Endometrial microvascular endothelial cells (primary cell): ENCODE data around the gene TCEAL8. TPM values are rescaled to one million over a fixed set of nuclear protein-coding genes. Genes with fewer than 3 reads are reported as not detected.

Experiments used
- in situ Hi-C: cut with HindIII; loops from 2 replicates; pipeline ENCODE4 v1.10.0; 2017; ENCODE audit warnings: low sequenced_read_pairs, low pct_unique_long_range_greater_than_20kb; ENCODE audit errors: inconsistent ontology term
- total RNA-seq: library from RNA; depleted of rRNA; stranded (reverse); fragments of >200 nt; gene quantifications from one replicate; pipeline ENCODE4 v1.2.3, GENCODE V29; 2015; ENCODE audit errors: inconsistent ontology term

TCEAL8 gene
- total RNA-seq, 1 donor from 2014 or later = 59.9 TPM

GRCh38 chrX:103220511-103221323 lies 34.2 kb downstream of the TCEAL8 start:
- in situ Hi-C loops = no loop called here

- in situ Hi-C loops = no loop called here
These were observed 39.4 kb downstream of the TCEAL8 start for GRCh38 chrX:103215425-103215991.

- in situ Hi-C loops = no loop called here
These were observed 40.0 kb downstream of the TCEAL8 start, which contains the start of gene BEX4 for GRCh38 chrX:103214870-103215424. BEX4 (plus strand) TSS chrX:103215108; CDS start chrX:103216154, 1,046 bp downstream.

GRCh38 chrX:103212749-103213457 lies 42.1 kb downstream of the TCEAL8 start:
- in situ Hi-C loops = no loop called here

- in situ Hi-C loops = no loop called here
These were observed 43.8 kb downstream of the TCEAL8 start for GRCh38 chrX:103211012-103211715.

GRCh38 chrX:103210056-103210455 lies 44.9 kb downstream of the TCEAL8 start:
- in situ Hi-C loops = no loop called here

Other genes starting within 250 kb of the TCEAL8 start
- gene BEX1, start 191.0 kb downstream of the TCEAL8 start, total RNA-seq = 0.46 TPM
- gene NXF3, start 162.0 kb downstream of the TCEAL8 start, total RNA-seq = not detected
- 18.8 TPM for gene BEX4, start 40.0 kb downstream of the TCEAL8 start, total RNA-seq
- not detected for gene TCEAL5, start 21.6 kb upstream of the TCEAL8 start, total RNA-seq
- gene BEX2, start 55.8 kb upstream of the TCEAL8 start, total RNA-seq = 0.37 TPM
- 2.3 TPM for gene TCEAL7, start 75.1 kb upstream of the TCEAL8 start, total RNA-seq
- 48.4 TPM for gene TCEAL9, start 101.4 kb upstream of the TCEAL8 start, total RNA-seq
- gene BEX3, start 121.4 kb upstream of the TCEAL8 start, total RNA-seq = 219 TPM